Subcutaneous adipose tissue (tissue), 4 donors: ENCODE data around the gene CDH23. TPM values are rescaled to one million over a fixed set of nuclear protein-coding genes. Genes with fewer than 3 reads are reported as not detected.

Source experiments
- total RNA-seq, 4 donors: library from RNA; depleted of rRNA; stranded (reverse); fragments of >200 nt; gene quantifications; one replicate each; pipeline ENCODE4 v1.1.0, GENCODE V29; 2016
- TF ChIP-seq, protein P1 (sequence below): fragments of 450-650 bp; IDR thresholded peaks from one replicate; pipeline ENCODE4 v1.5.1; 2016; ENCODE audit warnings: low read depth, mild to moderate bottlenecking, control low read depth, antibody characterized with exemption, moderate library complexity

Gene CDH23
- total RNA-seq, 4 donors from 2014 or later: 14.3 to 74.8 (median 24.1) TPM

DNA sequence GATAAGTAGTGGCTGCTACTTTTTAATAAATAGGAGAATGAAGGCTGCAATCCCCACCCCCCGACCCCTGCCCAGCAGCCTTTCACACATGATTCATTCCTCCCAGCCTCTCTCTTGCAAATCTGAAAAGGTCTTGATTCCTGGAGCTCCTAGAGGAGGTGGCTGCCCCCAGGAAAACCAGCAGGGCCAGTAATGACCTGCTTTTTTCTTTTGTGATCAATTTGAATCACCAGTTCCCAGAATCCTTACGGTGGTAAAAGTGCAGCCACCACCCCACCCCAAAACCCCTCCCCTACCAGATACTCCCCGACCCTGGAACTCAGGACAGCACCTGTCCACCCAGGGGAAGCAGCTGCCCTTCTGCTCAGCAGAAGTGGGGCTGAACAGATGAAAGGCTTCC, 213.9 kb downstream of the CDH23 start:
- TF ChIP-seq, protein P1, sequence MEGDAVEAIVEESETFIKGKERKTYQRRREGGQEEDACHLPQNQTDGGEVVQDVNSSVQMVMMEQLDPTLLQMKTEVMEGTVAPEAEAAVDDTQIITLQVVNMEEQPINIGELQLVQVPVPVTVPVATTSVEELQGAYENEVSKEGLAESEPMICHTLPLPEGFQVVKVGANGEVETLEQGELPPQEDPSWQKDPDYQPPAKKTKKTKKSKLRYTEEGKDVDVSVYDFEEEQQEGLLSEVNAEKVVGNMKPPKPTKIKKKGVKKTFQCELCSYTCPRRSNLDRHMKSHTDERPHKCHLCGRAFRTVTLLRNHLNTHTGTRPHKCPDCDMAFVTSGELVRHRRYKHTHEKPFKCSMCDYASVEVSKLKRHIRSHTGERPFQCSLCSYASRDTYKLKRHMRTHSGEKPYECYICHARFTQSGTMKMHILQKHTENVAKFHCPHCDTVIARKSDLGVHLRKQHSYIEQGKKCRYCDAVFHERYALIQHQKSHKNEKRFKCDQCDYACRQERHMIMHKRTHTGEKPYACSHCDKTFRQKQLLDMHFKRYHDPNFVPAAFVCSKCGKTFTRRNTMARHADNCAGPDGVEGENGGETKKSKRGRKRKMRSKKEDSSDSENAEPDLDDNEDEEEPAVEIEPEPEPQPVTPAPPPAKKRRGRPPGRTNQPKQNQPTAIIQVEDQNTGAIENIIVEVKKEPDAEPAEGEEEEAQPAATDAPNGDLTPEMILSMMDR: no peak

DNA sequence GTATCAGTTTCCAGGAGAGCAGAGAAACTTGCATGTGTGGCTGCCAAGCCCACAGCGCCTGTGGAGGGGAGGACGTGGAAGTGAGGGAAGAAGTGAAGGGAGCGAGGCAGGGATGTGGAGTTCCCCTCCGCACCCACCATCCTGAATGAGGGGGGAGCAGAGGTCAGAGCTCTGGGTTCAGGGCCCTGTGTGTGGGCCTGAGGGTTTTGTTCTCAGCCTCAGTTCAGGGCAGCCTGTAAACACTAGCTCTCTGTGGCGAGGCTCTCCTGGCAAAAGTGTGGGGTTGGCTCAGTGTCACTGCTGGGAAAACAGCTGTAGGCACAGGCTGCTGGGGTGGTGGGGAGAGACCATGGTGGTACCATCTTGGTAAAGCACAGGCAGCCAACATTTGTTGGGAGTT, 214.4 kb downstream of the CDH23 start:
- TF ChIP-seq, protein P1: no peak

DNA sequence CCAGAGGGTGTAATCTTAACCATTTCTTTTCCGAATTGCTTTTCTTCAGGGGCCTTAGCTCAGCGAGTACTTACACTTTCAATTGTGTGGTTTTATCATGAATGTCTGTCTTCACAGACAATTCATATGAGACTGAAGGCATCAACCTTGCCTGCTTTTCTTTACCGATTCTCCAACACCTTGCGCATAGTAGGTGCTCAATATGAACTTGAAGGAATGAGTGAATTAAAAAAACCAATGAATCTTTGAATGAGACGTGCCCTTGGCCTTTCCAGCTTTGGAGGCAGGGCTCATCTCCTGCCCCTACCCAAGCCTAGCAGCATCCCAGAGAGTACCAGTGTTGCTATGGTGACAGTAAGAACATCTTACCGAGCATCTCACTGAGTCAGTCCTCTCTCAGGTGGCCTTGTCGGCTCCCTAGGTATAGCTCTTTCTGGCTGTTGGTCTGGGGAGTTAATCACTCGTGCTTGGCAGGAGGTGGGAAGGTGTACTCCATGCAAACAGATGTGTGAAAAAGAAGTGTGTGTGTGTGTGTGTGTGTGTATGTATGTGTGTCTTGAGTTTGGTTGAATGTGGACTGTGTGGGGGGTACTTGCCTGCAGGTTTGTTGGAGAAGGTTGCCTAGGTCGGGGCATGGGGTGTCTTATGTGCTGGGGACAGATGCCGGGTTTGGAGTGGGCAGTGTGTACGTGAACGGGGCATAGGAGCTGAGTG, 215.1 kb downstream of the CDH23 start:
- TF ChIP-seq, protein P1: no peak

DNA sequence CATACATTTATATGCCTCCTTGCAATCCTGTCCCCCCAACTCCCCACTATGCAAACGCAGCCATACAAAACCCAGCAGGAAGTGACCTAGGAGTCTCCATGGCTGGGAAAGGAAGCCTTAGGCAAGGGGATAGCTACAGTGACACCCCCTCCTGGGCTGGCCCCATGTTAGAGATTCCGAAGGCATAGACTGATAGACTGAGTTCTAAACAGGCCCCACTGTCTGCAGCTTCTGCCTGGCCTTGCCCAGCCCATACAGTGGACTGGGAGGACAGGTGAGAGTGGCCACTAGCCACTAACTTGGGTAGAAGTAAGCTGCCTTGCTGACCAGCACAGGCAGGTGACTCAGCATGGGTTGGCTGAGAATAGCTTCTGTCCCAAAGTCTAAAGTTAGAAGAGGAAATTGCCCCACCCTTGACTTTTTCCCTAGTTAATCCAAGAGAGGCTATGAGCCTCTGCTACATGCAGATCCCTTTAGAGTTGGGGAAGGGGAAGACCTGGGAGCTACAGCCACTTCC, 216.6 kb downstream of the CDH23 start:
- TF ChIP-seq, protein P1: no peak

DNA sequence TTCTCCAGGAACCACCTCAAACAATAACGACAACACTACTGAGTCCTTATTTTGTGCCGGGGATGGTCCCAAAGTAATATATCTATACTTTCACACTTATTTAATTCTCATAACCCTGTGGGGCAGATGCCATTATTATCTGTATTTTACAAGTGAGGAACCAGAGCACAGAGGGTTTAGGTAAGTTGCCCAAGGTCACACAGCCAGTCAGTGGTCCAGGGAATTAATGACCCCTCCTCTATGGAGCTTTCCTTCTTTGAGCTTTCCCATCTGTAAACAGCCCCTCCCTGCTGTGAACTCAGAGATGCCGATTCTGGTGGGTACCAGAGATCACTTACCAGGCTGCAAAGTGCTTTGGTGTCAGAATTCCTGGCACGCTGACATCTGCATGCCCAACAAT, 217.2 kb downstream of the CDH23 start:
- TF ChIP-seq, protein P1: no peak

DNA sequence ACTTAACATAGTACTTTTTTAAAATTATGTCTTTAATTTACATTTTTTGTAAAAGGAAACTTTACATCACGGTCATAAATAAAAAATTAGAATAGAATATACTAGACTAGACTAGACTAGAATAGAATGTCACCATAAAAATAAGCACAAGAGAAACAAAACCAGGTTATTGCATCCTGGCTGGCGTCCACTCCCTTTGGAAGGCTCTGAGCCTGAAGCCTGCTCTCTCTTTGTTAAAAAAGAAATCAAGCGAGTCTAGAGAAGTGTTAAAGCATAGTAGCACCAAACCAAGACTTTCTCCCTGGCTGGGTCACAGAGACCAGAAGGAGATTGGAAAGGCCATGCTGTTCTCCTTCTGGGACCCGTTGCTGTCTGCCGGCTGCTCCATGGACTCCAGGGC, 218.2 kb downstream of the CDH23 start:
- TF ChIP-seq, protein P1: no peak

DNA sequence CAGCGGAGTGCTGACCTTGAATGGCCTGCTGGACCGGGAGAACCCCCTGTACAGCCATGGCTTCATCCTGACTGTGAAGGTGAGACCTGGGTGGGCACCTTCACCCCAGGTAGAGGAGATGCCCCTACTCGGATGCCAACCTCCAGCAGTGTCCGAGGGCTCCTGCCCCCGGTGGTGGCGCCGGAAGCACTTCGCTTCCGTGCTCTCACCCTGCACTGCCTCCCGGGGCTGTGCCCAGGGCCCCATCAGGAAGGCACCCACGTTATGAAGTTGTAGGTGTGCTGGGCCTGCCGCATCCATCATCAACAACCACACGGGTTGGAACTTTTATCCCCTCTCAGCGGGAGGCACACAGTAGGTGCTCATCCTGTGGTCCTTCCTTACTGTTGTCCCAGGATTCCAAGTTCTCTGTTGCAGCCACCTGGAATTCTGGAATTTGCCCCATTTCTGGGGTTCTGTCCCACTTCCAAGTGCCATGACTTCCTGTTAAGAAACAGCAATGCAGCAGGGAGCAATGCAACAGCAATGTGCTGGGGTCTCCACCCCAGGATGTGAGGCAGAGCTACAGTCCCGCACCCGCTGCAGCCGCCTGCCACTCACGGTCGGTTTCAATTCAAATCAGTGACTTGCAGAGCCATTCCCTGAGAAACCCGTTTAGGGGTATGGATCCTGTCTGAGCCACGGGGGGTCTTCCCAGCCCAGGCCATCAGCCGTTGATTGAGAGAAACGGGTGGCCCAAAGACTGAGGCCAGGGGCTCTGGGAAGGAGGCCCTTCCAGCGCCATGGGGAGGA, 219.0 kb downstream of the CDH23 start:
- TF ChIP-seq, protein P1: no peak
